HG03442 (cell line): ENCODE measurements around the gene IL20.

Experiments used
- ATAC-seq: cut with Tn5 transposase; IDR thresholded peaks from one replicate; pipeline ENCODE4 v1.9.1; 2021; ENCODE audit warnings: mild to moderate bottlenecking, moderate library complexity; ENCODE audit not compliant: unreplicated experiment

The IL20 gene

GRCh38 chr1:206864939-206865671 is at the start of gene IL20:
IL20 (plus strand) TSS chr1:206865623; CDS start chr1:206865853, 230 bp downstream.
- no peak for ATAC-seq

GRCh38 chr1:206816390-206817287 is 48.8 kb upstream of the IL20 start:
- no peak for ATAC-seq

GRCh38 chr1:206821493-206821892 is 43.9 kb upstream of the IL20 start:
- no peak for ATAC-seq

GRCh38 chr1:206823727-206824126 is 41.7 kb upstream of the IL20 start:
- no peak for ATAC-seq

- no peak for ATAC-seq
Measured at GRCh38 chr1:206824331-206824730, 41.1 kb upstream of the IL20 start.

GRCh38 chr1:206826394-206826793 is 39.0 kb upstream of the IL20 start:
- ATAC-seq: no peak

- no peak for ATAC-seq
Measured at GRCh38 chr1:206828061-206828460, 37.4 kb upstream of the IL20 start.

GRCh38 chr1:206828765-206829164 is 36.7 kb upstream of the IL20 start:
- no peak for ATAC-seq

- no peak for ATAC-seq
Measured at GRCh38 chr1:206829282-206829681, 36.1 kb upstream of the IL20 start.

GRCh38 chr1:206829875-206830274 is 35.5 kb upstream of the IL20 start:
- ATAC-seq: no peak

- no peak for ATAC-seq
Measured at GRCh38 chr1:206831650-206832049, 33.8 kb upstream of the IL20 start.

GRCh38 chr1:206832352-206832880 is 33.0 kb upstream of the IL20 start:
- no peak for ATAC-seq

GRCh38 chr1:206833106-206833680 is 32.2 kb upstream of the IL20 start:
- ATAC-seq: no peak

- no peak for ATAC-seq
Measured at GRCh38 chr1:206833801-206834200, 31.6 kb upstream of the IL20 start.

GRCh38 chr1:206834217-206834616 is 31.2 kb upstream of the IL20 start:
- ATAC-seq: no peak

- ATAC-seq: no peak
Measured at GRCh38 chr1:206834711-206835110, 30.7 kb upstream of the IL20 start.

GRCh38 chr1:206835186-206835585 is 30.2 kb upstream of the IL20 start:
- ATAC-seq: no peak

- no peak for ATAC-seq
Measured at GRCh38 chr1:206836111-206836510, 29.3 kb upstream of the IL20 start.

- ATAC-seq: no peak
Measured at GRCh38 chr1:206839006-206839560, 26.3 kb upstream of the IL20 start.

GRCh38 chr1:206839857-206840256 is 25.6 kb upstream of the IL20 start:
- ATAC-seq: no peak
